B cell (primary cell): ENCODE data around the gene PYGO2. TPM values are rescaled to one million over a fixed set of nuclear protein-coding genes. Genes with fewer than 3 reads are reported as not detected.

Experiments used
- ATAC-seq: fragments of 200-7000 bp; cut with Tn5 transposase; one replicate; pipeline ENCODE4 v1.10.0; 2021; ENCODE audit warnings: low read depth, mild to moderate bottlenecking, moderate number of reproducible peaks, moderate library complexity
- CTCF ChIA-PET: fragments of 350-600 bp; sonication (Branson Sonifier 250); formaldehyde crosslinking; loops from one replicate; lab custom pipeline; 2021; ENCODE audit warnings: antibody characterized with exemption, inconsistent platforms; lab: Charles Lee
- POLR2A ChIA-PET: fragments of 350-600 bp; sonication (Branson Sonifier 250); formaldehyde crosslinking; loops from one replicate; lab custom pipeline; 2021; ENCODE audit warnings: antibody characterized with exemption; lab: Charles Lee
- DNase-seq: peaks from one replicate; pipeline ENCODE4 v3.0.0; 2013
- H2AFZ ChIP-seq: 2 replicates; pipeline ENCODE4 v1.6.1; 2012; ENCODE audit warnings: mild to moderate bottlenecking, low read depth, low read length; ENCODE audit not compliant: insufficient read depth, poor library complexity, severe bottlenecking
- H3K27ac ChIP-seq, 2 donors: 1 replicate in 1 of 2; 2 replicates in 1 of 2; pipeline ENCODE4 v1.5.1; 2012 to 2013; ENCODE audit warnings: low read length in 2 of 2, mild to moderate bottlenecking in 2 of 2, moderate library complexity in 1 of 2
- H3K27me3 ChIP-seq, 4 experiments: fragments of 200-600 bp in 1 of 4; sonication (generic) in 1 of 4; replicated peaks in 1 of 4; 1 replicate in 2 of 4; 2 replicates in 2 of 4; pipeline versions ENCODE4 v1.6.1 to v1.7.0; 2013 to 2016; ENCODE audit warnings: low read length in 3 of 4, mild to moderate bottlenecking in 2 of 4, mixed read lengths in 1 of 4, moderate library complexity in 1 of 4; ENCODE audit not compliant: insufficient read depth in 4 of 4, control insufficient read depth in 3 of 4; ENCODE audit errors: control extremely low read depth in 1 of 4
- H3K36me3 ChIP-seq, 2 experiments: replicated peaks in 1 of 2; 1 replicate in 1 of 2; 2 replicates in 1 of 2; pipeline versions ENCODE4 v1.6.1 to v1.7.1; 2013; ENCODE audit warnings: low read length in 1 of 2; ENCODE audit not compliant: insufficient read depth in 2 of 2, control insufficient read depth in 1 of 2; ENCODE audit errors: control extremely low read depth in 1 of 2, extremely low read depth in 1 of 2
- H3K4me1 ChIP-seq, 2 donors: fragments of 200-600 bp in 1 of 2; sonication (generic) in 1 of 2; 1 replicate in 1 of 2; 2 replicates in 1 of 2; pipeline versions ENCODE4 v1.5.1 to v1.6.1; 2013 to 2017; ENCODE audit warnings: low read length in 2 of 2; ENCODE audit not compliant: control insufficient read depth in 2 of 2, insufficient read depth in 2 of 2
- H3K4me2 ChIP-seq: replicated peaks from 2 replicates; pipeline ENCODE3; 2012; ENCODE audit warnings: mild to moderate bottlenecking, low read depth, low read length; ENCODE audit not compliant: poor library complexity, severe bottlenecking
- H3K4me3 ChIP-seq, 5 experiments: fragments of 200-600 bp in 1 of 5; sonication (generic) in 1 of 5; 1 replicate in 3 of 5; 2 replicates in 2 of 5; pipeline versions ENCODE4 v1.5.1 to v1.7.0; 2011 to 2016; ENCODE audit warnings: low read length in 4 of 5, mild to moderate bottlenecking in 4 of 5, low read depth in 2 of 5, control low read depth in 1 of 5, moderate library complexity in 1 of 5; ENCODE audit not compliant: insufficient read depth in 1 of 5; ENCODE audit errors: control extremely low read depth in 1 of 5, extremely low read depth in 1 of 5
- H3K79me2 ChIP-seq: fragments of 200-600 bp; sonication (generic); one replicate; pipeline ENCODE4 v1.6.0; 2016; ENCODE audit warnings: low read length; ENCODE audit not compliant: control insufficient read depth, insufficient read depth
- H3K9ac ChIP-seq: fragments of 200-600 bp; sonication (generic); 2 replicates; pipeline ENCODE4 v1.6.1; 2017; ENCODE audit warnings: mild to moderate bottlenecking, low read length, moderate library complexity
- H3K9me3 ChIP-seq, 3 donors: one replicate each; pipeline versions ENCODE4 v1.6.1 to v1.7.1; 2013; ENCODE audit warnings: low read length in 2 of 3; ENCODE audit not compliant: control insufficient read depth in 2 of 3, insufficient read depth in 1 of 3; ENCODE audit errors: control extremely low read depth in 1 of 3
- H4K20me1 ChIP-seq: 2 replicates; pipeline ENCODE4 v1.6.0; 2012; ENCODE audit warnings: mild to moderate bottlenecking, low read length; ENCODE audit not compliant: insufficient read depth, control insufficient read depth, poor library complexity, severe bottlenecking
- H3K27ac Mint-ChIP-seq: one replicate; pipeline ENCODE4 v1.8.0; 2021; ENCODE audit warnings: mixed read lengths
- H3K27me3 Mint-ChIP-seq: one replicate; pipeline ENCODE4 v1.8.0; 2021; ENCODE audit warnings: mixed read lengths
- H3K4me1 Mint-ChIP-seq: one replicate; pipeline ENCODE4 v1.8.0; 2021; ENCODE audit warnings: mixed read lengths
- H3K4me3 Mint-ChIP-seq: one replicate; pipeline ENCODE4 v1.8.0; 2021; ENCODE audit warnings: mixed read lengths
- H3K9me3 Mint-ChIP-seq: one replicate; pipeline ENCODE4 v1.8.0; 2022; ENCODE audit warnings: mixed read lengths; ENCODE audit not compliant: insufficient read depth
- CTCF ChIP-seq: fragments of 200-600 bp; IDR thresholded peaks from one replicate; pipeline ENCODE4 v1.8.0; 2022; ENCODE audit warnings: antibody characterized with exemption, mild to moderate bottlenecking
- EZH2 ChIP-seq: IDR thresholded peaks from 2 replicates; pipeline ENCODE4 v1.6.1; 2012; ENCODE audit warnings: borderline replicate concordance, low read depth, mild to moderate bottlenecking, moderate library complexity, low read length; ENCODE audit not compliant: insufficient read depth, poor library complexity, severe bottlenecking
- WGBS: methylation state at CpG from one replicate; pipeline ENCODE4 v1.1.5; 2013; ENCODE audit warnings: missing lambda C conversion rate; ENCODE audit not compliant: insufficient coverage; 5-methylcytosine and 5-hydroxymethylcytosine counted together
- intact Hi-C: fragments of 100-400 bp; cut with micrococcal nuclease; formaldehyde crosslinking; loops from one replicate; pipeline ENCODE4 v1.10.0; 2022
- polyA plus RNA-seq: library from polyadenylated mRNA; depleted of rRNA; stranded (reverse); fragments of >200 nt; gene quantifications from 2 replicates; pipeline ENCODE4 v1.2.3, GENCODE V29; 2012
- total RNA-seq, 2 donors: library from RNA; stranded (reverse); fragments of 120-200 nt in 1 of 2; gene quantifications; 1 replicate in 1 of 2; 2 replicates in 1 of 2; pipeline versions ENCODE4 v1.2.3 to v1.2.4, GENCODE V29; 2013 to 2022

The PYGO2 gene
- total and polyA plus RNA-seq, 2 donors (not counting 1 experiment from before 2014, with no cell fraction given): 22.2 to 52.7 TPM

GRCh38 chr1:154945962-154946850 lies 15.4 kb downstream of the PYGO2 start:
- Histone ChIP-seq H3K79me2 (peaks cover 23% of the 10 kb centered on the region), H3K4me3 (no peak overlapping the region), H3K27me3 (no peaks in the 10 kb centered on the region), H2AFZ (no peak overlapping the region), H3K36me3 (peaks cover 2 to 58% of the 10 kb centered on the region in 2 experiments), H3K4me2 (no peak overlapping the region), H3K4me1 (peaks cover 39 to 52% of the 10 kb centered on the region in 2 donors), H3K9me3 (no peaks in the 10 kb centered on the region), H3K9ac (no peak overlapping the region), H4K20me1 (peaks cover 36% of the 10 kb centered on the region), H3K27ac (no peak overlapping the region)
- Mint-ChIP-seq H3K27ac (no peak overlapping the region), H3K9me3 (no peaks in the 10 kb centered on the region), H3K4me3 (no peak overlapping the region), H3K27me3 (no peaks in the 10 kb centered on the region), H3K4me1 (peaks cover 56% of the 10 kb centered on the region)
- DNase-seq (no peak), ATAC-seq (no peak)
- 85% methylated on average over 17 of the region's 17 CpGs for WGBS
- no peak for TF ChIP-seq CTCF
- TF ChIP-seq EZH2: no peak
- POLR2A ChIA-PET: interaction anchor here (0.5 to 0.8 kb wide), 2 partner anchors 10 to 27 kb away, joined by 3 to 7 read pairs; partner anchors contain the start of gene PBXIP1
- intact Hi-C loops: no loop called here
- CTCF ChIA-PET: interaction anchor here (0.7 to 2.3 kb wide), 5 partner anchors 10 to 145 kb away, joined by 3 to 8 read pairs (median 4); partner anchors contain the start of genes EFNA4 and PMVK
